ENCODE measurements around the gene DMP1. TPM values are rescaled to one million over a fixed set of nuclear protein-coding genes. Genes with fewer than 3 reads are reported as not detected.

Gene DMP1
- total and polyA plus RNA-seq, 2 of the 8 experiments (the other 6 are each of a cell fraction or from before 2014, with no cell fraction given), result 0.05 to 0.17 TPM

GRCh38 chr4:87622303-87622702 lies 27.8 kb upstream of the DMP1 start:
- ChIA-PET CTCF (ENCODE audit: partially characterized antibody) (interaction anchor here (1.0 kb wide), 1 partner anchor 10 kb away, joined by 5 read pairs; no protein-coding TSS in a partner anchor), POLR2A (ENCODE audit: partially characterized antibody) (no interaction called here)
- Histone ChIP-seq H3K4me3 (ENCODE audit: extremely low read depth in 1 of 4, insufficient read depth in 2 of 4, low read depth in 3 of 4, low read length in 4 of 4) (0 out of 8 replicates have a peak overlapping the region, but pooled peaks of 1 of the 4 experiments have one; percentile 7), H3K79me2 (ENCODE audit: control insufficient read depth in 1 of 2, insufficient read depth in 2 of 2, low read length in 2 of 2) (no peaks in the 10 kb centered on the region), H3K27ac (ENCODE audit: low read depth, low read length) (no peak overlapping the region), H2BK5ac (ENCODE audit: low read depth, low read length) (no peak overlapping the region), H2BK120ac (replicated peaks; ENCODE audit: low read depth, low read length) (no peak overlapping the region), H3K4ac (replicated peaks; ENCODE audit: insufficient read length, low read depth, low read length) (no peak overlapping the region), H4K91ac (replicated peaks; ENCODE audit: insufficient read length, low read length) (no peak overlapping the region), H3K36me3 (ENCODE audit: control insufficient read depth in 2 of 4, insufficient read depth in 4 of 4, low read length in 3 of 4) (no peaks in the 10 kb centered on the region), H3K56ac (replicated peaks; ENCODE audit: insufficient read length, low read depth, low read length) (no peak overlapping the region), H3K23me2 (ENCODE audit: low read depth, low read length) (no peaks in the 10 kb centered on the region), H2BK20ac (ENCODE audit: low read length) (no peak overlapping the region), H2BK12ac (ENCODE audit: low read depth, low read length) (no peak overlapping the region), H4K5ac (ENCODE audit: insufficient read length, low read depth, low read length) (no peak overlapping the region), H2BK15ac (ENCODE audit: low read length) (no peak overlapping the region), H3K79me1 (ENCODE audit: low read depth, low read length) (no peaks in the 10 kb centered on the region), H2AK5ac (ENCODE audit: low read depth, low read length) (no peak overlapping the region), H3K4me2 (ENCODE audit: insufficient read depth in 1 of 2, low read depth in 2 of 2, low read length in 2 of 2) (no peak overlapping the region), H2AFZ (ENCODE audit: low read length) (no peak overlapping the region), H3K27me3 (replicated peaks in 1 of 4; ENCODE audit: control insufficient read depth in 3 of 4, extremely low read depth in 1 of 4, insufficient read depth in 3 of 4, low read length in 3 of 4) (no peaks in the 10 kb centered on the region), H3K9ac (replicated peaks in 1 of 4; ENCODE audit: extremely low read depth in 1 of 4, low read depth in 3 of 4, low read length in 3 of 4) (no peak overlapping the region), H3K4me1 (replicated peaks in 1 of 4; ENCODE audit: control insufficient read depth in 3 of 4, insufficient read depth in 4 of 4, low read length in 3 of 4) (no peaks in the 10 kb centered on the region; a peak in 1 of 7 replicates), H3K23ac (ENCODE audit: insufficient read length) (no peak overlapping the region), H3K18ac (ENCODE audit: extremely low read depth, low read length) (no peak overlapping the region), H4K20me1 (replicated peaks in 1 of 2; ENCODE audit: control insufficient read depth in 1 of 2, insufficient read depth in 2 of 2, low read length in 2 of 2) (no peaks in the 10 kb centered on the region), H3K14ac (ENCODE audit: insufficient read length) (no peak overlapping the region), H4K8ac (ENCODE audit: extremely low read depth, insufficient read depth, low read length) (no peak overlapping the region), H3K9me3 (ENCODE audit: insufficient read depth in 2 of 2, low read depth in 1 of 2, low read length in 1 of 2) (no peaks in the 10 kb centered on the region)
- DNase-seq (ENCODE audit: low read depth in 1 of 2, low spot score in 2 of 2) (peak in 1 of 2 experiments; percentile 52), FAIRE-seq (no peak)
- 76% methylated on average over 8 of the region's 8 CpGs; no CpG with 5 or more reads in 1 of the 2 experiments for WGBS, 2 experiments (ENCODE audit: extremely low coverage in 1 of 2, insufficient coverage in 1 of 2, insufficient read length in 1 of 2, insufficient replicate concordance in 2 of 2, low coverage in 1 of 2, low lambda C conversion rate in 2 of 2, missing lambda C conversion rate in 1 of 2)
- no peak for TF ChIP-seq HDAC2 (IDR thresholded peaks at IDR 0.05; ENCODE audit: borderline replicate concordance in 1 of 2, low read depth in 2 of 2, low read length in 2 of 2)
- no peak for TF ChIP-seq SP2 (IDR thresholded peaks at IDR 0.05; ENCODE audit: low read length)
- TF ChIP-seq TAF7 (optimal IDR thresholded peaks at IDR 0.05; ENCODE audit: borderline replicate concordance, low read depth, low read length), result no peak
- no peak for TF ChIP-seq ATF2 (IDR thresholded peaks at IDR 0.05; ENCODE audit: low read length)
- no peak for TF ChIP-seq SAP30 (IDR thresholded peaks at IDR 0.05; ENCODE audit: insufficient read depth, insufficient replicate concordance, low read length)
- TF ChIP-seq KDM1A (IDR thresholded peaks at IDR 0.05; ENCODE audit: borderline replicate concordance, low read length), result no peak
- no peak for TF ChIP-seq JUN (IDR thresholded peaks at IDR 0.05; ENCODE audit: low read depth, low read length)
- TF ChIP-seq ASH2L (IDR thresholded peaks at IDR 0.05; ENCODE audit: low read length), result no peak
- TF ChIP-seq CTCF (IDR thresholded peaks at IDR 0.05; ENCODE audit: control extremely low read depth in 1 of 3, insufficient read depth in 1 of 3, low read depth in 1 of 3, low read length in 3 of 3), result no peak
